ENCODE measurements around the gene PACS2.
"Not testable (repeated sequence)": the region's sequence is repeated elsewhere in the genome, so short reads cannot be mapped to it uniquely, and the experiment has no call there.

The PACS2 gene

GRCh38 chr14:105288936-105289335, 25.6 kb upstream of the PACS2 start:
- not testable (repeated sequence) for DNase-seq (ENCODE audit: low read depth)

- no peak for DNase-seq (ENCODE audit: low read depth)
These were observed 23.8 kb upstream of the PACS2 start for GRCh38 chr14:105290621-105291346.

- DNase-seq (ENCODE audit: low read depth), result no peak
These were observed 21.5 kb upstream of the PACS2 start for GRCh38 chr14:105292826-105293711.

GRCh38 chr14:105294142-105294597, 20.4 kb upstream of the PACS2 start:
- peak; percentile 30 for DNase-seq (ENCODE audit: low read depth)

GRCh38 chr14:105297311-105297710, 17.2 kb upstream of the PACS2 start:
- DNase-seq (ENCODE audit: low read depth), result not testable (repeated sequence)

GRCh38 chr14:105299654-105300541, 14.7 kb upstream of the PACS2 start:
- DNase-seq (ENCODE audit: low read depth), result no peak

- peak; percentile 91 for DNase-seq (ENCODE audit: low read depth)
These were observed 13.9 kb upstream of the PACS2 start, which contains the start of gene BRF1 for GRCh38 chr14:105300542-105301102. TSS of gene BRF1 (minus strand) at chr14:105301001. CDS start at chr14:105300629, 372 bp downstream.

GRCh38 chr14:105301103-105301914, 13.2 kb upstream of the PACS2 start:
- peak; percentile 99 for DNase-seq (ENCODE audit: low read depth)

GRCh38 chr14:105301915-105302249, 12.7 kb upstream of the PACS2 start:
- DNase-seq (ENCODE audit: low read depth), result not testable (repeated sequence)

GRCh38 chr14:105303949-105304348, 10.6 kb upstream of the PACS2 start:
- no peak for DNase-seq (ENCODE audit: low read depth)

GRCh38 chr14:105304565-105304964, 10.0 kb upstream of the PACS2 start:
- no peak for DNase-seq (ENCODE audit: low read depth)

GRCh38 chr14:105305345-105305744, 9.2 kb upstream of the PACS2 start:
- no peak for DNase-seq (ENCODE audit: low read depth)

GRCh38 chr14:105305791-105306190, 8.8 kb upstream of the PACS2 start:
- no peak for DNase-seq (ENCODE audit: low read depth)

- no peak for DNase-seq (ENCODE audit: low read depth)
These were observed 7.4 kb upstream of the PACS2 start for GRCh38 chr14:105307052-105307727.

GRCh38 chr14:105309371-105309770, 5.2 kb upstream of the PACS2 start:
- no peak for DNase-seq (ENCODE audit: low read depth)

- no peak for DNase-seq (ENCODE audit: low read depth)
These were observed 2.7 kb upstream of the PACS2 start for GRCh38 chr14:105311838-105312237.

- no peak for DNase-seq (ENCODE audit: low read depth)
These were observed 1.6 kb upstream of the PACS2 start for GRCh38 chr14:105312973-105313372.

- no peak for DNase-seq (ENCODE audit: low read depth)
These were observed 914 bp upstream of the PACS2 start for GRCh38 chr14:105313381-105314286.

GRCh38 chr14:105315211-105315721, 718 bp downstream of the PACS2 start:
- DNase-seq (ENCODE audit: low read depth), result no peak
